Measurements from ENCODE around the gene SNX5. TPM values are rescaled to one million over a fixed set of nuclear protein-coding genes. Genes with fewer than 3 reads are reported as not detected.

SNX5 gene
- polyA plus RNA-seq, 1 experiment, result 150 TPM

DNA sequence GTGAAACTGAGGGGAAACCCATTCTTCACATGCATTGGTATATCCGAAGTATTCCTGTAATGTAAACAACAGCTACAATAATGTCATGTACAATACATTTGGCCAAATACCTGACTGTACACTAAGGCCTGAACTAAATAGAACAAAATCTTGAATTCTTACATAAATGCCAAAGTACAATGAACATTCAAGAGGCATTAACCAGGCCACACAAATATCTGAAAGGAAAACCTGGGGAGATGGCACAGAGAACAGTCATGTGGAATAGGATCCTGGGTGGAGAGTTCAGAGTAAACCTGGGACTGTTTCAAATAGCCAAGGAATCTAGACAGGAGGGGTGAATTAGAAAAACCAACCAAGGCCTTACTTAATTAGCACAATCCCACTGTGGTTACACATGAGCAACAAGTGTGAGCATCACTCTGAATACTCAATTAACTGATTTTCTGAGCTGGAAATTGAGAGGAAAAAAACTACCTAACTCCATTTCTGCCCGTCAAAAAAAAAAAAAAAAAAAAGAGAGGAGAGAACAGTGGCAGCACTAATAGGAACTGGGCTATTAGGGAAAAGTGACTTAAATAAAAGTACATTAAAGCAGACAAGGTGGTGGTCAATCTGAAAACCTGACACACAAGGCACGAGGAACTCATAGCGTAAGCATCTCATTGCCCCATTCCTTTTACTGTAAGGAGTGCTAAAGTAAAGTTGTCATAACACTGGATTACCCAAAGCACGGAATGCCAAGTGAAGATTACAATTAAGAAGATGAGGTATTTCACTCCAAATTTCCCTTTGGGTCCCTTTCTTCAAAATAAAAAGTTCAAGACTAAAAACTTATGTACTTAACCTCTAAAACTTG lies 10.9 kb downstream of the SNX5 start:
- TF ChIP-seq, protein P1, sequence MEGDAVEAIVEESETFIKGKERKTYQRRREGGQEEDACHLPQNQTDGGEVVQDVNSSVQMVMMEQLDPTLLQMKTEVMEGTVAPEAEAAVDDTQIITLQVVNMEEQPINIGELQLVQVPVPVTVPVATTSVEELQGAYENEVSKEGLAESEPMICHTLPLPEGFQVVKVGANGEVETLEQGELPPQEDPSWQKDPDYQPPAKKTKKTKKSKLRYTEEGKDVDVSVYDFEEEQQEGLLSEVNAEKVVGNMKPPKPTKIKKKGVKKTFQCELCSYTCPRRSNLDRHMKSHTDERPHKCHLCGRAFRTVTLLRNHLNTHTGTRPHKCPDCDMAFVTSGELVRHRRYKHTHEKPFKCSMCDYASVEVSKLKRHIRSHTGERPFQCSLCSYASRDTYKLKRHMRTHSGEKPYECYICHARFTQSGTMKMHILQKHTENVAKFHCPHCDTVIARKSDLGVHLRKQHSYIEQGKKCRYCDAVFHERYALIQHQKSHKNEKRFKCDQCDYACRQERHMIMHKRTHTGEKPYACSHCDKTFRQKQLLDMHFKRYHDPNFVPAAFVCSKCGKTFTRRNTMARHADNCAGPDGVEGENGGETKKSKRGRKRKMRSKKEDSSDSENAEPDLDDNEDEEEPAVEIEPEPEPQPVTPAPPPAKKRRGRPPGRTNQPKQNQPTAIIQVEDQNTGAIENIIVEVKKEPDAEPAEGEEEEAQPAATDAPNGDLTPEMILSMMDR (IDR thresholded peaks at IDR 0.05; ENCODE audit: low read depth, low read length), result no peak
- ChIA-PET POLR2A (interaction anchor here (0.6 to 2.5 kb wide), 11 partner anchors 9 to 421 kb away, joined by 3 to 10 read pairs (median 5); partner anchors contain the start of genes MGME1 and SNX5), CTCF (interaction anchor here (0.6 to 2.4 kb wide), 14 partner anchors 9 to 453 kb away, joined by 3 to 23 read pairs (median 6); partner anchors contain the start of genes OVOL2 and RRBP1)
- no peak for DNase-seq (ENCODE audit: low read depth, low spot score)
- no peaks in the 10 kb centered on the region for H3K9me3 ChIP-seq (ENCODE audit: control insufficient read depth, insufficient read depth, low read length)
- no peak overlapping the region for H3K4me3 ChIP-seq (ENCODE audit: low read depth, low read length)
- no peaks in the 10 kb centered on the region for H3K27me3 ChIP-seq (ENCODE audit: control insufficient read depth, insufficient read depth, low read length)
- H3K27ac ChIP-seq (ENCODE audit: low read depth, low read length), result peak overlapping the region; percentile 58

- TF ChIP-seq, protein P1 (IDR thresholded peaks at IDR 0.05; ENCODE audit: low read depth, low read length), result no peak
- Histone ChIP-seq H3K9me3 (ENCODE audit: control insufficient read depth, insufficient read depth, low read length) (no peaks in the 10 kb centered on the region), H3K27me3 (ENCODE audit: control insufficient read depth, insufficient read depth, low read length) (no peaks in the 10 kb centered on the region), H3K4me3 (ENCODE audit: low read depth, low read length) (no peak overlapping the region), H3K27ac (ENCODE audit: low read depth, low read length) (no peak overlapping the region)
- ChIA-PET CTCF (interaction anchor here (0.6 to 2.4 kb wide), 9 partner anchors 18 to 451 kb away, joined by 3 to 17 read pairs (median 4); no protein-coding TSS in a partner anchor), POLR2A (interaction anchor here (0.6 to 0.8 kb wide), 3 partner anchors 11 to 45 kb away, joined by 3 to 7 read pairs (median 4); no protein-coding TSS in a partner anchor)
- DNase-seq (ENCODE audit: low read depth, low spot score), result no peak
Observed at GRCh38 chr20:17956099-17956685, 12.4 kb downstream of the SNX5 start.

DNA sequence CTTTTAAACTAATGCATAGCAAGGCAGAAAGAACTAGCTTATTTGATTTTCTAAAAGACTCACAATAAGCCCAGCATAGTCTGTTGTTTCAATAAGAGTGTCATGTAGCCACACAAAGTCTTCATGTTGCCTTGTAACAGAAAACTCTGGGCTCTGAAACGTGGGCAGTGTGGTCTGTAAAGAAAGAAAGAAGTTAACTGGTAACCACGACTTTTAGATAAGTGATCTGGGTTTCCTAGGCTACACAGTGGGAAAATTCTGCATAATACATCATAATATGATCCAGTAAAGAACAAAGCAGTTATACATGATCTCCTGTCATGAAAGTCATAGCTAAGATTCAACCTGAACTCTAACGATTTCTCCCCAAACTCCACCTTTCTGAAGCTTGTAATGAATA lies 13.3 kb downstream of the SNX5 start:
- H3K4me3 ChIP-seq (ENCODE audit: low read depth, low read length), result no peak overlapping the region
- no peak overlapping the region for H3K27ac ChIP-seq (ENCODE audit: low read depth, low read length)
- POLR2A ChIA-PET, result no interaction called here
- no peaks in the 10 kb centered on the region for H3K27me3 ChIP-seq (ENCODE audit: control insufficient read depth, insufficient read depth, low read length)
- CTCF ChIA-PET, result interaction anchor here (0.9 to 2.4 kb wide), 4 partner anchors 17 to 339 kb away, joined by 3 to 17 read pairs (median 4); no protein-coding TSS in a partner anchor
- no peaks in the 10 kb centered on the region for H3K9me3 ChIP-seq (ENCODE audit: control insufficient read depth, insufficient read depth, low read length)
- DNase-seq (ENCODE audit: low read depth, low spot score), result no peak
- TF ChIP-seq, protein P1 (IDR thresholded peaks at IDR 0.05; ENCODE audit: low read depth, low read length), result no peak

DNA sequence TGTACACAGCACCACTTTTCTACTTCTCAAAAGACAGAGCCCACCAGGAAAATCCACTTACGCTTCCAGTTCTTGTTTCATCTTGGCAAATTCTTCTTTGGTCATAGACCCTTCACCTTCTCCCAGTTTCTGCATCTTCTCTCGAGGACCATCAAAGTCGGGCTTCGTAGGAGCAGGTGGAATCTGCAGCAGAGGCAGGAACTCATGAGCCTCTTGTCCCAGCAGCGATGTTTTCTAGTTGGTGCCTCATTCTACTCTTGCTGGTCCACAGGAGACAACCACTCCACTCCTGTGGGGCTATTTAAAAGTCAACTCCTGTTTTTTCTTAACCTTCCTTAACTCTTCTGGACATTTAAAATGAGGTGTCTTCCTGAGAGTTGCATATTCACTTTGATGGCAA lies 14.7 kb downstream of the SNX5 start:
- TF ChIP-seq, protein P1 (IDR thresholded peaks at IDR 0.05; ENCODE audit: low read depth, low read length), result no peak
- POLR2A ChIA-PET, result no interaction called here
- Histone ChIP-seq H3K27ac (ENCODE audit: low read depth, low read length) (no peak overlapping the region), H3K27me3 (ENCODE audit: control insufficient read depth, insufficient read depth, low read length) (no peaks in the 10 kb centered on the region), H3K9me3 (ENCODE audit: control insufficient read depth, insufficient read depth, low read length) (no peaks in the 10 kb centered on the region), H3K4me3 (ENCODE audit: low read depth, low read length) (no peak overlapping the region)
- DNase-seq (ENCODE audit: low read depth, low spot score), result no peak
- CTCF ChIA-PET, result interaction anchor here (1.7 to 2.2 kb wide), 2 partner anchors 15 to 40 kb away, joined by 5 to 11 read pairs; no protein-coding TSS in a partner anchor

All from AG04450 (cell line).